Measurements from ENCODE around the gene ABCG1.

- TF ChIP-seq BHLHE40 (IDR thresholded peaks at IDR 0.05; ENCODE audit: borderline replicate concordance): no peak
- no peak for TF ChIP-seq SP1 (IDR thresholded peaks at IDR 0.05)
- no peak for TF ChIP-seq FOXA1 (IDR thresholded peaks at IDR 0.05)
- TF ChIP-seq ARNT (IDR thresholded peaks at IDR 0.05): no peak
- no peak for TF ChIP-seq ELF4 (IDR thresholded peaks at IDR 0.05)
- TF ChIP-seq ZNF384 (IDR thresholded peaks at IDR 0.05): no peak
- TF ChIP-seq PKNOX1 (IDR thresholded peaks at IDR 0.05): no peak
- no peak for TF ChIP-seq LEF1 (IDR thresholded peaks at IDR 0.05; ENCODE audit: borderline replicate concordance)
- no peak for TF ChIP-seq SUZ12 (IDR thresholded peaks at IDR 0.05)
- TF ChIP-seq FOXM1 (IDR thresholded peaks at IDR 0.05; ENCODE audit: borderline replicate concordance): no peak
- no peak for TF ChIP-seq CTBP1 (IDR thresholded peaks at IDR 0.05; ENCODE audit: borderline replicate concordance)
Observed at GRCh38 chr21:42230178-42230577, 11.2 kb downstream of the ABCG1 start.

Data from HEK293T (cell line).